ENCODE measurements around the gene GALNT16. TPM values are rescaled to one million over a fixed set of nuclear protein-coding genes. Genes with fewer than 3 reads are reported as not detected.

Gene GALNT16
- total and polyA plus RNA-seq, 2 donors (not counting 1 experiment from before 2014, with no cell fraction given): 0.09 to 3.4 TPM

DNA sequence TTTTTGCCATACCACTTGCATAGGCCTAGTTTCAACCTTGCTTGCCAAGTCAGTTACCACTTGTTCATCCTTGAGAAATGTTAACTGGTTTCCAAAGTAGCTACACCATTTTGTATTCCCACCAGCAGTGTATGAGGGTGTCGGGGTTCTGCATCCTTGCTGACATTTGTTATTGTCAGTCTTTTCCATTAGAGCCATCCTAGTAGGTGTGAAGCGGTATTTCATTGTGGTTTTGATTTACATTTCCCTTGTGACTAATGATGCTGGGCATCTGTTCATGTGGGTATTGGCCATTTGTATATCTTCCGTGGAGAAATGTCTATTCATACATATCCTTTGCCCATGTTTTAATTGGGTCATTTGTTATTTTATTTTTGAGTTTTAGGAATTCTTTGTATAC is 27.6 kb upstream of the GALNT16 start:
- no peaks in the 10 kb centered on the region for H3K9me3 ChIP-seq (ENCODE audit: control extremely low read depth in 1 of 3, control insufficient read depth in 2 of 3, insufficient read depth in 1 of 3, low read length in 2 of 3)
- H4K20me1 ChIP-seq (ENCODE audit: control insufficient read depth, insufficient read depth, low read length, poor library complexity, severe bottlenecking): no peaks in the 10 kb centered on the region
- no peak overlapping the region for H3K4me3 Mint-ChIP-seq
- H3K4me3 ChIP-seq (ENCODE audit: control extremely low read depth in 1 of 5, extremely low read depth in 1 of 5, insufficient read depth in 1 of 5, low read depth in 2 of 5, low read length in 4 of 5): no peak overlapping the region
- WGBS (ENCODE audit: insufficient coverage): no CpG with 5 or more reads among the region's 3 CpGs
- no peak overlapping the region for H3K4me2 ChIP-seq (replicated peaks; ENCODE audit: low read depth, low read length, poor library complexity, severe bottlenecking)
- intact Hi-C loops (cut with micrococcal nuclease): no loop called here
- no peaks in the 10 kb centered on the region for H3K27me3 Mint-ChIP-seq
- H3K9me3 Mint-ChIP-seq (ENCODE audit: insufficient read depth): no peaks in the 10 kb centered on the region
- H3K79me2 ChIP-seq (ENCODE audit: control insufficient read depth, insufficient read depth, low read length): no peaks in the 10 kb centered on the region
- no peak overlapping the region for H3K27ac ChIP-seq (ENCODE audit: low read length in 2 of 2)
- no peak overlapping the region for H3K27ac Mint-ChIP-seq
- H3K4me1 ChIP-seq (ENCODE audit: control insufficient read depth in 2 of 2, insufficient read depth in 2 of 2, low read length in 2 of 2): no peaks in the 10 kb centered on the region
- POLR2A ChIA-PET: no interaction called here
- no peaks in the 10 kb centered on the region for H3K27me3 ChIP-seq (replicated peaks in 1 of 4; ENCODE audit: control extremely low read depth in 1 of 4, control insufficient read depth in 3 of 4, insufficient read depth in 4 of 4, low read length in 3 of 4)
- peaks cover 0 to 23% of the 10 kb centered on the region in 2 experiments for H3K36me3 ChIP-seq (replicated peaks in 1 of 2; ENCODE audit: control extremely low read depth in 1 of 2, control insufficient read depth in 1 of 2, extremely low read depth in 1 of 2, insufficient read depth in 2 of 2, low read length in 1 of 2)
- CTCF ChIA-PET: interaction anchor here (1.7 kb wide), 1 partner anchor 9 kb away, joined by 5 read pairs; no protein-coding TSS in a partner anchor
- no peak for ATAC-seq (ENCODE audit: low read depth)
- DNase-seq: no peak
- no peaks in the 10 kb centered on the region for H3K4me1 Mint-ChIP-seq
- TF ChIP-seq EZH2 (IDR thresholded peaks at IDR 0.05; ENCODE audit: borderline replicate concordance, insufficient read depth, low read depth, low read length, poor library complexity, severe bottlenecking): no peak
- TF ChIP-seq, protein P1, sequence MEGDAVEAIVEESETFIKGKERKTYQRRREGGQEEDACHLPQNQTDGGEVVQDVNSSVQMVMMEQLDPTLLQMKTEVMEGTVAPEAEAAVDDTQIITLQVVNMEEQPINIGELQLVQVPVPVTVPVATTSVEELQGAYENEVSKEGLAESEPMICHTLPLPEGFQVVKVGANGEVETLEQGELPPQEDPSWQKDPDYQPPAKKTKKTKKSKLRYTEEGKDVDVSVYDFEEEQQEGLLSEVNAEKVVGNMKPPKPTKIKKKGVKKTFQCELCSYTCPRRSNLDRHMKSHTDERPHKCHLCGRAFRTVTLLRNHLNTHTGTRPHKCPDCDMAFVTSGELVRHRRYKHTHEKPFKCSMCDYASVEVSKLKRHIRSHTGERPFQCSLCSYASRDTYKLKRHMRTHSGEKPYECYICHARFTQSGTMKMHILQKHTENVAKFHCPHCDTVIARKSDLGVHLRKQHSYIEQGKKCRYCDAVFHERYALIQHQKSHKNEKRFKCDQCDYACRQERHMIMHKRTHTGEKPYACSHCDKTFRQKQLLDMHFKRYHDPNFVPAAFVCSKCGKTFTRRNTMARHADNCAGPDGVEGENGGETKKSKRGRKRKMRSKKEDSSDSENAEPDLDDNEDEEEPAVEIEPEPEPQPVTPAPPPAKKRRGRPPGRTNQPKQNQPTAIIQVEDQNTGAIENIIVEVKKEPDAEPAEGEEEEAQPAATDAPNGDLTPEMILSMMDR (IDR thresholded peaks at IDR 0.05): no peak
- no peak overlapping the region for H3K9ac ChIP-seq (ENCODE audit: low read length)
- no peak overlapping the region for H2AFZ ChIP-seq (ENCODE audit: insufficient read depth, low read depth, low read length, poor library complexity, severe bottlenecking)

DNA sequence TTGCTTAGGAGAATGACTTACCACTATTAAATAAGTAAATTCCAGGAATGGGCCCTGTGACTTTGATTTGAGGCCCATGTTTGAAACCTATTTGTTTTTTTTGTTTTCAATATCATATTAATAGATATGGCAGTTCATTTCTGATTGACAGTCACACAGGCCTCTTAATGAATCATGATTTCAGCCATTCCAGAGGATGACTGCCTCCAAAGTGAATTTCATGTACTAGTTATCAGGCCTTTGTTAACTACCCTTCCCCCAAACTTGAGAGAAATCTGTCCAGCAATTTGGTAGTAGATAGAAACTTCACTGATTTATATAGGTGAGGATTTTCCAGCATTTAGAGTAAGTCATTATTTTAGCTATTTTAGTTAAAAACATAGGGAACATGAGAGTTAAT is 25.9 kb upstream of the GALNT16 start:
- Mint-ChIP-seq H3K27me3 (no peaks in the 10 kb centered on the region), H3K4me1 (no peaks in the 10 kb centered on the region), H3K27ac (no peak overlapping the region), H3K9me3 (ENCODE audit: insufficient read depth) (no peaks in the 10 kb centered on the region), H3K4me3 (no peak overlapping the region)
- H3K9ac ChIP-seq (ENCODE audit: low read length): no peak overlapping the region
- no peak overlapping the region for H3K4me3 ChIP-seq (ENCODE audit: control extremely low read depth in 1 of 5, extremely low read depth in 1 of 5, insufficient read depth in 1 of 5, low read depth in 2 of 5, low read length in 4 of 5)
- H3K36me3 ChIP-seq (replicated peaks in 1 of 2; ENCODE audit: control extremely low read depth in 1 of 2, control insufficient read depth in 1 of 2, extremely low read depth in 1 of 2, insufficient read depth in 2 of 2, low read length in 1 of 2): peaks cover 0 to 31% of the 10 kb centered on the region in 2 experiments
- ATAC-seq (ENCODE audit: low read depth): no peak
- no peaks in the 10 kb centered on the region for H3K79me2 ChIP-seq (ENCODE audit: control insufficient read depth, insufficient read depth, low read length)
- H3K4me2 ChIP-seq (replicated peaks; ENCODE audit: low read depth, low read length, poor library complexity, severe bottlenecking): no peak overlapping the region
- H3K27me3 ChIP-seq (replicated peaks in 1 of 4; ENCODE audit: control extremely low read depth in 1 of 4, control insufficient read depth in 3 of 4, insufficient read depth in 4 of 4, low read length in 3 of 4): no peaks in the 10 kb centered on the region
- no peaks in the 10 kb centered on the region for H3K9me3 ChIP-seq (ENCODE audit: control extremely low read depth in 1 of 3, control insufficient read depth in 2 of 3, insufficient read depth in 1 of 3, low read length in 2 of 3)
- intact Hi-C loops (cut with micrococcal nuclease): no loop called here
- no peak overlapping the region for H3K27ac ChIP-seq (ENCODE audit: low read length in 2 of 2)
- ChIA-PET POLR2A (interaction anchor here (0.6 to 0.7 kb wide), 2 partner anchors 8 to 329 kb away, joined by 3 to 6 read pairs; no protein-coding TSS in a partner anchor), CTCF (interaction anchor here (1.1 kb wide), 1 partner anchor 9 kb away, joined by 3 read pairs; no protein-coding TSS in a partner anchor)
- no peak for DNase-seq
- no peaks in the 10 kb centered on the region for H3K4me1 ChIP-seq (ENCODE audit: control insufficient read depth in 2 of 2, insufficient read depth in 2 of 2, low read length in 2 of 2)
- TF ChIP-seq, protein P1 (IDR thresholded peaks at IDR 0.05): no peak
- no peak for TF ChIP-seq EZH2 (IDR thresholded peaks at IDR 0.05; ENCODE audit: borderline replicate concordance, insufficient read depth, low read depth, low read length, poor library complexity, severe bottlenecking)
- H2AFZ ChIP-seq (ENCODE audit: insufficient read depth, low read depth, low read length, poor library complexity, severe bottlenecking): no peak overlapping the region
- no peaks in the 10 kb centered on the region for H4K20me1 ChIP-seq (ENCODE audit: control insufficient read depth, insufficient read depth, low read length, poor library complexity, severe bottlenecking)
